Activated CD4-positive, alpha-beta memory T cell treated with anti-CD3 and anti-CD28 coated beads, Interleukin-2, amount 10 ng/mL, durations not matched to agents 7 days and 5 days (primary cell): ENCODE measurements around the gene ANKIB1. TPM values are rescaled to one million over a fixed set of nuclear protein-coding genes. Genes with fewer than 3 reads are reported as not detected.

Experiments
- CTCF ChIA-PET: fragments of 350-600 bp; sonication (Branson Sonifier 250); formaldehyde crosslinking; loops from one replicate; lab custom pipeline; 2021; ENCODE audit warnings: antibody characterized with exemption, inconsistent platforms; lab: Charles Lee
- POLR2A ChIA-PET: fragments of 350-600 bp; sonication (Branson Sonifier 250); formaldehyde crosslinking; loops from one replicate; lab custom pipeline; 2021; ENCODE audit warnings: antibody characterized with exemption; lab: Charles Lee
- DNase-seq: peaks from one replicate; pipeline ENCODE4 v3.0.0-alpha.2; 2020
- H3K27ac Mint-ChIP-seq: one replicate; pipeline ENCODE4 v1.8.0; 2021; ENCODE audit warnings: mild to moderate bottlenecking, mixed read lengths
- H3K27me3 Mint-ChIP-seq: one replicate; pipeline ENCODE4 v1.8.0; 2021; ENCODE audit warnings: mixed read lengths
- H3K36me3 Mint-ChIP-seq: one replicate; pipeline ENCODE4 v1.8.0; 2021; ENCODE audit warnings: low read depth, mixed read lengths
- H3K4me1 Mint-ChIP-seq: one replicate; pipeline ENCODE4 v1.8.0; 2021; ENCODE audit warnings: mixed read lengths
- H3K4me3 Mint-ChIP-seq: one replicate; pipeline ENCODE4 v1.8.0; 2021; ENCODE audit warnings: mild to moderate bottlenecking, mixed read lengths
- H3K9me3 Mint-ChIP-seq: one replicate; pipeline ENCODE4 v1.8.0; 2021; ENCODE audit warnings: mixed read lengths
- total RNA-seq, 2 experiments: library from RNA; stranded (reverse); gene quantifications; one replicate each; pipeline ENCODE4 v1.2.3, GENCODE V29; 2021

ANKIB1 gene
- total RNA-seq, 2 experiments from 2014 or later = 65.1 to 70.2 TPM

DNA sequence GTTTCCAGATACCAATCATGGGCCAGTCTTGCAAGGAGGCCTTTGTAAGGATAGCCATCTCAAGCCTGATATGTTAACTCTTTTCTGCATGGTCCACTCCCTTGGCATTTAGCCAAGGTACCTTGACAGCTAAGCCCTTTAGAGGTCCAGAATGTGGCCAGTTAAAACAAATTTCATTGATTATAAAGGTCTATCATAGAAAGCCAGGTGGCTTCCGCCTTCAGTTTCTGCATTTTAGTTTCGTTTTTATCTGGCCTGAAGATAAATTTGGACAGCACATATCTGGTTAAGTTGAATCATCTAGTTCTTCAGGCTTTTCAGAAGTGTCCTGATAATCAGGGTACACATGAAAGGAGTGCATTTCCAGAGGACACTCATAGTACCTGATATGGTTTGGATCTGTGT is 30.7 kb downstream of the ANKIB1 start:
- ChIA-PET POLR2A (no interaction called here), CTCF (no interaction called here)
- peaks cover 44% of the 10 kb centered on the region for H3K36me3 Mint-ChIP-seq
- H3K4me1 Mint-ChIP-seq = peaks cover 4% of the 10 kb centered on the region
- H3K4me3 Mint-ChIP-seq = no peak overlapping the region
- peaks cover 6% of the 10 kb centered on the region for H3K9me3 Mint-ChIP-seq
- H3K27me3 Mint-ChIP-seq = no peaks in the 10 kb centered on the region
- H3K27ac Mint-ChIP-seq = no peak overlapping the region
- no peak for DNase-seq

DNA sequence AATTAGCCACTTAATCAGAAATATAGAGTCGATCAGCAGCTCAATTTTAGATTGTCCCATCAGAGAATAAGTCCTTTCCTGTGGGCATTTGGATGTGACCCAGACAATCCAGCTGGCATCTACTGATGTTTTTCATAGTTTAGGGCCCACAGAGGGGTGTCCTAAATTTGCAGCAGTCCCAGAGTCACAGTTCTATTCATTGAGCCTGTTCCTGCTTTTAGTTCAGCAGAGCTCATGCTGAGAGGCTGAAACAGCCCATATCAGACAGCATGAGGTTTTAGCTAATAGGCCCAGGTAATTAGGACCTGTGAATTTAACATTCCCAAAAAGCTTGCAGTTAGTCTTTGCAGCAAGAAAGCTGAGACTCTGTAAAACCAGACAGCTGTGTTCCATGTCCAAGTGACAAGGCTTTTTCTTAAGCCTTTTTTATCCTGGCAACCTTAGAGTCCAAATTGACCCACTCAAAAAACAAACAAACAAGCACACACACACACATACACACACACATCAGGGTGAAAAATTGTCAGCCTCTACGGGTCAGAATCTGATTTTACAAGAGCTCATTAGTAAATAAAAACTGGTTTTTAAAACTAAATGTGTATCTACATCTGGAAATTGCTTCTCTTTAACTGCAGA is 33.7 kb downstream of the ANKIB1 start:
- Mint-ChIP-seq H3K27ac (no peak overlapping the region), H3K9me3 (peaks cover 8% of the 10 kb centered on the region), H3K36me3 (peaks cover 43% of the 10 kb centered on the region), H3K27me3 (no peaks in the 10 kb centered on the region), H3K4me3 (no peak overlapping the region), H3K4me1 (peaks cover 4% of the 10 kb centered on the region)
- no peak for DNase-seq
- CTCF ChIA-PET = no interaction called here
- POLR2A ChIA-PET = no interaction called here

DNA sequence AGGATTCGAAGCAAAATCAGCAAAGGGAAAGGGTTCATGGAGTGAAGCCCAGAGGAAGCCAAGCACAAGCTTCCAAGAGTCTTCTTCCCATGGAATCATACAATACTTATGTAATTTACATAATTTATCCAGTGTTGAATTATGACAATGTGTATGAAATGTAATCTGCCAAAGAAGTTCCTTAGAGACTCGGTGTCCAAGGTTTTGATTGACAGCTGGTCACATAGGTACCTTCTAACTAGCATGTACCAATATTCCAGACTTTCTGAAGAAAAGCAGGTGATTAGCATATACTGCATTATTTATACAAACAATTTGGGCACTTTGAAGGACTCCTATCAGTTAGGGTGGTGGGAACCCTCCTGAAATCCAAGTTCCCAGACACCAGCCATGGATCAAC is 35.3 kb downstream of the ANKIB1 start:
- H3K9me3 Mint-ChIP-seq = peaks cover 8% of the 10 kb centered on the region
- H3K27me3 Mint-ChIP-seq = no peaks in the 10 kb centered on the region
- ChIA-PET POLR2A (interaction anchor here (0.6 kb wide), 1 partner anchor 391 kb away, joined by 3 read pairs; no protein-coding TSS in a partner anchor), CTCF (no interaction called here)
- no peak for DNase-seq
- H3K4me3 Mint-ChIP-seq = no peak overlapping the region
- no peak overlapping the region for H3K27ac Mint-ChIP-seq
- peaks cover 39% of the 10 kb centered on the region for H3K36me3 Mint-ChIP-seq
- H3K4me1 Mint-ChIP-seq = peaks cover 4% of the 10 kb centered on the region

DNA sequence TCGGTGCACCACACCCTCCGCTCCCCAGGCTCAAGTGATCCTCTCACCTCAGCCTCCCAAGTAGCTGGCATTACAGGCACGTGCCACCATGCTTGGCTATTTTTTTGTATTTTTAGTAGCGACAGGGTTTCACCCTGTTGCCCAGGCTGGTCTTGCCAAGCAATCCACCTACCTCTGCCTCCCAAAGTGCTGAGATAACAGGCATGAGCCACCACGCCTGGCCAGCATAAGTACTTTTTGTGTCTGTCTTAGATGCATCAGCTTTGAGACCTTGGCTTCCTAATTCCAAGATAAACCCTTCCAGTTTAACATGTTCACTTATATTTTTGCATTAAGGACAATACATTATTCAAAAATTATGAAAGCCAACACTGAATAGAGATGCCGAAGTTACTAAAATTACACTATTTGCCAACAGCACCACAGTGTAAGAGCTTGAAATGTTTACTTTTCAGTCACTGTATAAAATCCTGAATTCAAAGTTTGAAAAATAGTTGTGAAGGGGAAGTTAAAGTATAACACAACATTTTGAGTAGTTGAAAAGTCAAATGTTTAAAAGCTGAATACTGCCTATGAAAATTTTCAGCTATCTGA is 36.5 kb downstream of the ANKIB1 start:
- peaks cover 35% of the 10 kb centered on the region for H3K36me3 Mint-ChIP-seq
- CTCF ChIA-PET = no interaction called here

DNA sequence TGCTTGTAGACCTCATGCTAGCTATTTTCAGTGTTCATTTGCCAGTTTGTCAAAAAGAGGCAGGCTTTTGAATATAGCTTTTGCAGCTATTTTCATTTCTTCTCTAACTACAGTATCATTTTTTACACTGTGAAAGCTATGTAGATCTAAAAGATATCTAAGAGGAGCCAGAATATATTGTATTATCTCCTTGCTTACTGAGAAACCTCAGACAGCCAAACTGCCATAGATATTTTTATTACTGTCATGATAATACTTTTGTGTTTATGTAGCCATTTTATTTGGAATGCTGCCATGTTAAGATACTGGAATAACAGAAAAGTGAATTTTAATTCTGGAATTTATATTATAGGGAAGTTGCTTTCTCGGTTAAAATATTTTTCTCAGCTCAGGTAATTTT is 37.2 kb downstream of the ANKIB1 start:
- H3K4me3 Mint-ChIP-seq = no peak overlapping the region
- peaks cover 36% of the 10 kb centered on the region for H3K36me3 Mint-ChIP-seq
- H3K27me3 Mint-ChIP-seq = no peaks in the 10 kb centered on the region
- no peaks in the 10 kb centered on the region for H3K4me1 Mint-ChIP-seq
- no peak overlapping the region for H3K27ac Mint-ChIP-seq
- no peak for DNase-seq
- ChIA-PET POLR2A (no interaction called here), CTCF (no interaction called here)
- H3K9me3 Mint-ChIP-seq = peaks cover 8% of the 10 kb centered on the region

More for the DNA sequence above, 36.5 kb downstream of the ANKIB1 start:
- H3K9me3 Mint-ChIP-seq = peaks cover 8% of the 10 kb centered on the region
- no peak overlapping the region for H3K27ac Mint-ChIP-seq
- H3K4me3 Mint-ChIP-seq = no peak overlapping the region
- no peaks in the 10 kb centered on the region for H3K4me1 Mint-ChIP-seq
- POLR2A ChIA-PET = no interaction called here
- no peaks in the 10 kb centered on the region for H3K27me3 Mint-ChIP-seq
- no peak for DNase-seq

DNA sequence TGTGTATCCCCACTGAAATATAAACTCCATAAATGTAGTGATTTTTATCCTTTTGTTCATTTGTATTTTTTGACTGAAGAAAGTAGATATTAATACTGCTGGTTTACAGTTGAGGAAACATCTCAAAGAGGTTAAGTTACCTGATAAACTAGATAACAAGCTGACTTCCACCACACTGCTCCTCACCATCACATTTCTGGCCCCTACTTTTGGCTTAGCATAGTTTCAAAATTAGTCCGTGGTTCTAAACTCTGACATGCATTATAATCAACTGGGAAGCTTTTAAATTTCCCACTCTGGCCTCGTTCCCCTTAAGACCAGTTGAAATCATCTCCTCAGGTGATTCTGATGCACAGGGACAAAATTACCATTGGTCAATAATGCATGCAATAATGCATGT is 43.5 kb downstream of the ANKIB1 start:
- Mint-ChIP-seq H3K9me3 (no peaks in the 10 kb centered on the region), H3K4me1 (peaks cover 32% of the 10 kb centered on the region), H3K27ac (no peak overlapping the region), H3K4me3 (no peak overlapping the region), H3K27me3 (no peaks in the 10 kb centered on the region), H3K36me3 (peaks cover 15% of the 10 kb centered on the region)
- ChIA-PET CTCF (interaction anchor here (0.8 kb wide), 1 partner anchor 158 kb away, joined by 4 read pairs; the partner anchor contains the start of gene GATAD1), POLR2A (interaction anchor here (1.5 kb wide), 1 partner anchor 42 kb away, joined by 5 read pairs; no protein-coding TSS in a partner anchor)
- DNase-seq = no peak

DNA sequence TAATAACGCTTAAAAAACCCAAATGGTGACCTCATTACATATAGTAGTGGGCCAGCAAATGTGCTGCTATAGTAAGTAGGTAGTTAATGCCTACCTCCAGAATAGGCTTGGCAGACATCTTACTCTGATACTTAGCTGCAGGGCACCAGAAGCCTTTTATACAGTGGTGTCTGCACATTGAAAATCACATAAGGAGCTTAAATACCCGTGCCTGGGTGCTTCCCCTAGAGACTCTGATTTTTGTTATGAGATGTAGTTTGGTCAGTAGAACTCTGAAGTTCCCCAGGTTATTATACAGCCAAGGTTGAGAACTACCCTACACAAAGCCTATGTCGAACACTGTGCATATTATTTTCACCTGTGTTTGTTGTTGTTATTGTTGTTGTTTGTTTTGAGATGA is 47.2 kb downstream of the ANKIB1 start:
- Mint-ChIP-seq H3K36me3 (peaks cover 10% of the 10 kb centered on the region), H3K9me3 (no peaks in the 10 kb centered on the region), H3K27me3 (no peaks in the 10 kb centered on the region), H3K4me1 (peaks cover 32% of the 10 kb centered on the region), H3K27ac (no peak overlapping the region), H3K4me3 (no peak overlapping the region)
- CTCF ChIA-PET = interaction anchor here (0.6 kb wide), 1 partner anchor 286 kb away, joined by 5 read pairs; no protein-coding TSS in a partner anchor
- POLR2A ChIA-PET = no interaction called here
- no peak for DNase-seq

DNA sequence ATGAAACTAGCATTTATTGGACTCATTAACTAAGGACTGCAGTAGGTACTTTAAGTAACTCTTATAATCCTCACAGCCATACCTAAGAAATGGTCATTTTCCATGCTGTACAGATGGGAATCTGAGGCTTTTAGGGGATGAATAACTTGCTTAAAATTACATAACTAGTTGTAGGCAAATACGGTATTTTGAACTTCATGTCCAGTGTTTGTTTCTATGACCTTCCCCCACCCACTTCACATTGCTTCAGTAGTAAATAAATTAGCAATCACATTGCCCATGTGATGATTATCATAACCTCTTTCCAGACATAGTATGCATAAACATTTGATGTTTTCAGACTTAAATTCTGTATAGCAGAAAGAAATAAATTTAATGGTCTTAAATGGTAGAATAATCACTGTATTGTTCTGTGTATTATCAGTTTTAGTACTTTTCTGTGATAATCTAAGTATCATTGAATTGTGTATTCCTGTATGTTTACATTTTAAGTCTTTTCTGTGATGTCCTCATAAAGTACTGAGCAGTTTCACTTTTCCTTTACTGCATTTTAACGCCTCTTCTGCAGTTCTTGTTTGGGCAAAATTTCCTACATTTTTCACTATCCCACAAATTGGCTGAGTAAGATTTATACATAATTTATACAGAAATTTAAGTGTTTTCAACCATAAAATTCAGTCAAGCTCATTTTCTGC is 48.3 kb downstream of the ANKIB1 start:
- DNase-seq = no peak
- peaks cover 13% of the 10 kb centered on the region for H3K36me3 Mint-ChIP-seq
- peaks cover 25% of the 10 kb centered on the region for H3K4me1 Mint-ChIP-seq
- H3K9me3 Mint-ChIP-seq = no peaks in the 10 kb centered on the region
- no peak overlapping the region for H3K4me3 Mint-ChIP-seq
- CTCF ChIA-PET = no interaction called here
- POLR2A ChIA-PET = no interaction called here
- H3K27me3 Mint-ChIP-seq = no peaks in the 10 kb centered on the region
- no peak overlapping the region for H3K27ac Mint-ChIP-seq

DNA sequence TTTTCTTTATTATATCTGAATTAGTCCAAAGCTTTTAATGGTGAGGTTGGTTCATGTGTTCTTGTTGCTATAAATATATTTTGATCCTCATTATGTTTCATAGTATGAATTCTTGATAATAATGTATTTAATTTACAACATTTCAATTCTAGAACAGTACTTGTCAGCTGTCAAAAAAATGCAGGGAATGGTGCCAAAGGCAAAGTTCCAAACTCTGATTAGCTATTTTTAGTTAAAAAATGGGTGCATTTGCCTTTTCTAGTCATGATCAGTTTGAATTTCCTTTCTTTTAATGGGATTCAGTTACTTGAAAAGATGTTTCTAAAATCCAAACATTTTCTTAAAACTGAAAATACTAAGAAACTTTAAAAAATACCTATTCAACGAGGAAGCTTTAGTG is 49.6 kb downstream of the ANKIB1 start:
- H3K36me3 Mint-ChIP-seq = peaks cover 18% of the 10 kb centered on the region

DNA sequence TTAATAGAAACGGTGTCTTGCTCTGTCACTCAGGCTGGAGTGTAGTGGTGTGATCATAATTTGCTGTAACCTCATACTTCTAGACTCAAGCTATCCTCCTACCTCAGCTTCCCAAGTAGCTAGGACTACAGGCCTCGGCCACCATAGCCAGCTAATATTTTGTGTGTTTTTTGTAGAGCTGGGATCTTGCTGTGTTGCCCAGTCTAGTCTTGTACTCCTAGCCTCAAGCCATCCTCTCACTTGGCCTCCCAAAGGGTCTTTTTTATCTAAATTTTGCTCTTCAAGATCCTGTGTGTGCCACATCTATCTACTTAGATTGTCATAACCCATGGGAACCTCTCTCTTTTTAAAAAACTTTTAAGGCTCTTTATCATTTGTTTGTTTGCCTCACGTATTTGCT is 50.5 kb downstream of the ANKIB1 start:
- Mint-ChIP-seq H3K27ac (no peak overlapping the region), H3K27me3 (no peaks in the 10 kb centered on the region), H3K9me3 (no peaks in the 10 kb centered on the region), H3K36me3 (peaks cover 22% of the 10 kb centered on the region), H3K4me1 (peaks cover 11% of the 10 kb centered on the region), H3K4me3 (no peak overlapping the region)
- ChIA-PET CTCF (no interaction called here), POLR2A (no interaction called here)
- DNase-seq = no peak

More for the DNA sequence above, 49.6 kb downstream of the ANKIB1 start:
- H3K9me3 Mint-ChIP-seq = no peaks in the 10 kb centered on the region
- CTCF ChIA-PET = no interaction called here
- POLR2A ChIA-PET = no interaction called here
- H3K4me1 Mint-ChIP-seq = peaks cover 13% of the 10 kb centered on the region
- DNase-seq = no peak
- H3K4me3 Mint-ChIP-seq = no peak overlapping the region
- no peaks in the 10 kb centered on the region for H3K27me3 Mint-ChIP-seq
- no peak overlapping the region for H3K27ac Mint-ChIP-seq

DNA sequence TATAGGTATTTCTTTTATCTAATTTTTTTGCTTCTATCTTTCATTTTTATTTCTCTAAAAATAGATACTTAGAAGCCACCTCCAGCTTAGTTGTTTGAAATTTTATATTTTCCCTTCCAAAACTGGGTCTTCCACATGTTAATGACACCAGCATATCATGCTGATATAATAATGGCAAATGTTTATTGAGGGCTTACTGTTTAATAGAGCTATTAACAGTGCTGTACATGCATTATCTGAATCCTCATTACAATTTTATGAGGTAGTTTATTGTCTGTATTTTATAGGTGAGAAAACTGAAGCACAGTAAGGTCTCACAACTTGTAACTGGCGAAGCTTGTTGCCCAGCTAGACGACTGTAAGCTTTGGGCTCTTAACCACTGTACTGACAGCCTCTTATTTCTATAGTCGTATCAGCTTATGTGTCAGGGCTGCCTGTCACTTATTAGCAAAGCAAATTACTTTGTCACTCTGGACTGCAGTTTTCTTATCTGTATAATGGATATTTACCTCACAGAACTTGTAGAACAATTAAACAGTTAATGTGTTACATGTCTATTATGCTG is 51.2 kb downstream of the ANKIB1 start:
- H3K4me1 Mint-ChIP-seq = peaks cover 11% of the 10 kb centered on the region
- H3K27me3 Mint-ChIP-seq = no peaks in the 10 kb centered on the region
- no peak for DNase-seq
- CTCF ChIA-PET = no interaction called here
- no peaks in the 10 kb centered on the region for H3K9me3 Mint-ChIP-seq
- H3K4me3 Mint-ChIP-seq = no peak overlapping the region
- H3K36me3 Mint-ChIP-seq = peaks cover 23% of the 10 kb centered on the region
- H3K27ac Mint-ChIP-seq = no peak overlapping the region
- POLR2A ChIA-PET = no interaction called here

DNA sequence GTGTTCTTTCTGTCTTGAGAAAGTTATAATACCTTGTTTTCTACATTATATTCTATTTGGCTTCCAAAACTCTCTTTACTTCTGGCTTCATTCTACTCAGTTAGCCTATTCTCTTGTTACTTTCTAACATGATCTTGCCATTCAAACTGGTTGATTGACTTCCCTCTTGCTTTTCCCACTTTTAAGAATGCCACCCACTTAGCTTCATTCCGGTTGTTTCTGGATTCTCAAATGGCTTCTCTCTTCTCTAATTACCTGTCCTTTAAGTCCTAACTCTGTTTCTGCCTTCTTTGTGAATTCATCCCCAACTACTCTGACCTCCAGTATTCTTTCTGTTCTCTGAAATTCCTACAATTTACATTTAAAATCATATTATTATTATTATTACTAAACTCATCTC is 52.0 kb downstream of the ANKIB1 start:
- CTCF ChIA-PET = no interaction called here
- POLR2A ChIA-PET = no interaction called here
- Mint-ChIP-seq H3K4me3 (no peak overlapping the region), H3K4me1 (peaks cover 11% of the 10 kb centered on the region), H3K27ac (no peak overlapping the region), H3K9me3 (no peaks in the 10 kb centered on the region), H3K27me3 (no peaks in the 10 kb centered on the region), H3K36me3 (peaks cover 23% of the 10 kb centered on the region)
- DNase-seq = no peak

DNA sequence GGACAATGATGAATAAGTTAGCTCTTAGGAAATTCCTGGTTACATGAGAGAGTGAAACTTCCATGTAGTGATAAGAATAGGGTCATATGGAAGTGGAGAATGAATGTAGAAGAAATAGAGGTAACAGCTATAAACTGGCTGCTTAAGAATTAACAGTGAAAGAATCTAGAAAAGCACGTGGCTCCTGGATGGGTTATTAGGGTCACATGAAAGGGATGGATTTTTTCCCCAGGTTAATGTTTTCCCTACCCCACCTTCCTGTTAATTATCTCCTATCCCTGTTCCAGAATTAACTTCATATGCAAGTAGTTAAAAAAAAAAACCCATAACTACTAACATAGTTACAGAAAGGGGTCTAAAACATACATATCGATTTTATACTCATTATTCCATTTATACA is 58.0 kb downstream of the ANKIB1 start:
- no peaks in the 10 kb centered on the region for H3K4me1 Mint-ChIP-seq
- ChIA-PET CTCF (no interaction called here), POLR2A (no interaction called here)
- no peaks in the 10 kb centered on the region for H3K9me3 Mint-ChIP-seq
- no peak for DNase-seq
- H3K27me3 Mint-ChIP-seq = no peaks in the 10 kb centered on the region
- H3K36me3 Mint-ChIP-seq = peaks cover 18% of the 10 kb centered on the region
- H3K27ac Mint-ChIP-seq = no peak overlapping the region
- no peak overlapping the region for H3K4me3 Mint-ChIP-seq
